Measurements from ENCODE around the gene MORC1.
A peak's percentile ranks its signal among the peaks of the same experiment; 100 is the strongest.
"Not testable (repeated sequence)": the region's sequence is repeated elsewhere in the genome, so short reads cannot be mapped to it uniquely, and the experiment has no call there.

MORC1 gene, protein sequence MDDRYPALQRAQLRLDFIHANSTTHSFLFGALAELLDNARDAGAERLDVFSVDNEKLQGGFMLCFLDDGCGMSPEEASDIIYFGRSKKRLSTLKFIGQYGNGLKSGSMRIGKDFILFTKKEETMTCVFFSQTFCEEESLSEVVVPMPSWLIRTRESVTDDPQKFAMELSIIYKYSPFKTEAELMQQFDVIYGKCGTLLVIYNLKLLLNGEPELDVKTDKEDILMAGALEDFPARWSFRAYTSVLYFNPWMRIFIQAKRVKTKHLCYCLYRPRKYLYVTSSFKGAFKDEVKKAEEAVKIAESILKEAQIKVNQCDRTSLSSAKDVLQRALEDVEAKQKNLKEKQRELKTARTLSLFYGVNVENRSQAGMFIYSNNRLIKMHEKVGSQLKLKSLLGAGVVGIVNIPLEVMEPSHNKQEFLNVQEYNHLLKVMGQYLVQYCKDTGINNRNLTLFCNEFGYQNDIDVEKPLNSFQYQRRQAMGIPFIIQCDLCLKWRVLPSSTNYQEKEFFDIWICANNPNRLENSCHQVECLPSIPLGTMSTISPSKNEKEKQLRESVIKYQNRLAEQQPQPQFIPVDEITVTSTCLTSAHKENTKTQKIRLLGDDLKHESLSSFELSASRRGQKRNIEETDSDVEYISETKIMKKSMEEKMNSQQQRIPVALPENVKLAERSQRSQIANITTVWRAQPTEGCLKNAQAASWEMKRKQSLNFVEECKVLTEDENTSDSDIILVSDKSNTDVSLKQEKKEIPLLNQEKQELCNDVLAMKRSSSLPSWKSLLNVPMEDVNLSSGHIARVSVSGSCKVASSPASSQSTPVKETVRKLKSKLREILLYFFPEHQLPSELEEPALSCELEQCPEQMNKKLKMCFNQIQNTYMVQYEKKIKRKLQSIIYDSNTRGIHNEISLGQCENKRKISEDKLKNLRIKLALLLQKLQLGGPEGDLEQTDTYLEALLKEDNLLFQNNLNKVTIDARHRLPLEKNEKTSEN

DNA sequence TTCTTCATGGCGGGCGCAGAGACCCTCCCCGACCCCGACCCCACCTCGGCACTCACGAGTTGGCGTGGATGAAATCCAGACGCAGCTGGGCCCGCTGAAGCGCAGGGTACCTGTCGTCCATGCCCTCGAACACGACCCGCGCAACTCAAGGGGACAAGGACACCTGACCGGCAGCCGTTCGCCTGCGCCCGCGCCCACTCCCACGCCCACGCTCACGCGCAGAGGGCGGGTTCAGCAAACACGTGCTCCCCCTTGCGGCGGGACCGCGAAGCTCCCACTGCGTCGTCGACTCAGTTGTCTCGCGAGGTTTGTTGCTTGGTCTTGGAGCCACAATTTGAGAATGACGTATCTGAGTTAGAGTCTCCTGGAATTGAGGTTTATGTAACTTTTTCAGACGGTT is at the start of gene MORC1:
TSS of gene MORC1 (minus strand) at position 196 of the 400 bp plus-strand sequence. CDS start at position 121, 75 bp downstream.
- DNase-seq, result no peak

DNA sequence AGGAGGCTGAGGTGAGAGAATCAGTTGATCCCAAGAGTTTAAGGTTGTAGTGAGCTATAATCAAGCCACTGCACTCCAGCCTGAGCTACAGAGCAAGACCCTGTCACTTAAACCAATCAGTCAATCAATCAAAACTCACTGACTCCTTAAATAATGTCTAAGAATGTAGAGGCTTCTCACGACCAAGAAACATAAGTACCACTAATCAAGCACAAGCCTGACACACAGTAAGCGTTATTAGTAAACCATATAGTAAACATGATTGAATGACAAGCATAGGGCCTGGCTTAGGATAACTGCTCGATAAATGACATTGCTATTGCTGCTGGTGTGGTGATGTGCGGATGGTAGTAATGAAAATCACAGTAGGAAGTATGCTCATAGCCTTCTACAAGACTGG is 48.0 kb upstream of the MORC1 start:
- no peak for DNase-seq

DNA sequence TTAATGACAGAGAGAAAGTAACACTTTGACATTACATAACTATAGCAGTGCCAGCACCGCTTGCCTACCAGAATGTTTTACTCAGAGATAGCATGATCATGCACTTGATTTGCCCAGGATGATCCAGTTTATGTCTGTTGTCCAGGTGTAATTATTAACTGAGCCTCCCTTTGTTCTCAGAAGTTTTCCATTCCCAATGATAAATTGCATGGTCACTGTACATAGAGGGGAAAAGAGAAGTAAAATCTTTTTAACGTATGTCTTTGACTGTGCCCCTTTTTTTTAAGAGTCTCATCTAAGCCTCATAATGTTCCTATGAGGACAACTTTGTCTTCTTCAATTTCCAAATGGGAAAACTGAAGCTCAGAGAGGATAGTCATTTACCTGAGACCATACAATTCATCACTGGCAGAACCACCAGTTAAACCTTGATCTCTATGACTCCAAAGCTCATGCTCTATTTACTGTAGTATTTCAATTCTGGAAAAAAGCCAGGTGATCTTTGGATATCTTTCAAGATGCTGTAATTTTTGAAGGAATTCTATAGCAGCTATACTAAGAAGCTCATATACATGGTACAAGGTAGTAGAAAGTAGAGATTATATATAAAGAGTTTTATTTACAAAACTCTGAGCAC is 43.7 kb upstream of the MORC1 start:
- no peak for DNase-seq

DNA sequence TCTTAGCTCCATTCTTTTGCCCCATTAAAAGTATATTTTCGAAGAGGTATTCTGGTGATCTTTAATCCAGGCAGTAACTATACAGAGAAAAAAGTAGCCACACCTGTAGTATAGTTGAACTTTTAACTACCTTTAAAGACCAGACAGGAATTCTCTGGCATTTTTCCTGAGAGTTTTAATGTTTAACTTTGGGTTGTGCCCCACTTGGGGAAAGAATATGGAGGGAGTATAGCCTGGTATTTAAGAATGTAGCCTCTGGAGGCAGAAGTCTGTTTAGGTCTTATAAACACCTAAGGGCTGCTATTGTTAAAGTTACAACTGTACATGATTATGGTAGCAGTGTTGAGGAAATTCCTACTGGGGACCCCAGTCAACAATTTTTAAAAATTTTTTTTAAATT is 37.9 kb upstream of the MORC1 start:
- no peak for DNase-seq

DNA sequence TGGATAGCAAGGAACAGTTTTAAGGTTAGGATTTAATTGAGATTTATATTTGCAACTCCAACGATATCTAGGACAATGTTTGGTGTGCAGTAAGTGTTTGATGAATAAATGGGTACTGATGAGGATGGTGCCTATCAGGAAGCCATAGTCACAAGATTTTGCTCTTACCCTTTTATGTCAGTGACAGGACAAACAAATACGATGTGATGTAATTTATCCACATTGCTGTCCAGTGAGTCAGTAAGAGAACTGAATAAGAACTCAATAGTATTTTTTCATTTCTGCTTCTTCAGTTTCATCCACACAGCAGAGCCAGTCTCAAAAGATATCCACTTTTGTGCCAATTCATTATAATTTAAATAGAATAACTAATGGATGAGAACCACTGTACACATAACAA is 37.0 kb upstream of the MORC1 start:
- no peak for DNase-seq

DNA sequence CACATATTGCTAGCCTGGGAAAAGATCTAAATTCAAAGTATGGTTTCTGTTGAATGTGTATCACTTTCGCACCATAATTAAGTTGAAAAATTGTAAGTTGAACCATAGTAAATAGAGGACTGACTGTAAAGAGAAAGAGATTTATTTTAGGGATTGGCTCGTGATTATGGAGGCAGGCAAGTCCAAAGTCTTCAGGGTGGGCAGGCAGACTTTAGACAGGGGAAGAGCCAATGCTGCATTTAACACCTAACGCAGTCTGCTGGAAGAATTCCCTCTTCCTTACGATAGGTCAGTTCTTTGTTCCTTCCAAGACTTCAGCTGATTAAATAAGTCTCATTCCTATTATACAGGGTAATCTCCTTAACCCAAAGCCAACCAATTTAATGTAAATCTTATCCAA is 34.4 kb upstream of the MORC1 start:
- no peak for DNase-seq

DNA sequence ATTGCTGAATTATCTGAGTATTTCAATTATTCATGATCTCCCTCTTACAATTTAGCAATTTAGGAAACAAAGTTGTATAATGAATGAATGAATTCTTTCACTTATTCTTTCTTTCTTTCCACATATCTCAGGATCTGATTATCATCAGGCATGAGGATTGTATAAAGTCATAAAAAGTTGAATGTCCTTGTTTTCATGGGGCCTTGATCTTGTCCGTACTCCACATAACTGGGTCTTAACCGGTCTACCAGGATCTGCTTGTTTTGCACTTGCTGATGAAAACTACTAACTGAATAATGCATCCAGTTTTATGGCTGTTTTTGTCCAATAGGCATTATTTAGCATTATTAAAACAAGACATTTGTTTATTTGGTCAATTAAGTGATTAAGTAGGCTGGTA is 31.1 kb upstream of the MORC1 start:
- no peak for DNase-seq

DNA sequence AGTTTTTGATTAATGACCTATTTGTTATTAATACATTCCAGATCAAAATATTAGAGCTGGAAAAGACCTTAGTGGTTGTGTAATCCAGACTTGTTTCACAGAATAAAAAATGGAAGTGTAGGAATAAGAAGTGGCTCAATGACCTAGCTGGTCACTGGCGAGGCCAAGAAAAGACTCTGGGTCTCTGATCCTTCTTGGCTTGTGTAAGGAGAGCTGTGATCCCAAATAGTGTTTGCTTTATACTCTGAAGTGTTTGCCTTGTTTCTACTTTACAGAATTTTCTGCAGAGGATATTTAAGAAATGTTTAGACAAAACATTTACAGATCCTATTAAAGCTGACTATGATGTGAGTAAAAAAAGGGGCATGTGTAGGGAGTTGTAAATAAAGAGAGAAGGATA is 25.7 kb upstream of the MORC1 start:
- DNase-seq, result no peak

DNA sequence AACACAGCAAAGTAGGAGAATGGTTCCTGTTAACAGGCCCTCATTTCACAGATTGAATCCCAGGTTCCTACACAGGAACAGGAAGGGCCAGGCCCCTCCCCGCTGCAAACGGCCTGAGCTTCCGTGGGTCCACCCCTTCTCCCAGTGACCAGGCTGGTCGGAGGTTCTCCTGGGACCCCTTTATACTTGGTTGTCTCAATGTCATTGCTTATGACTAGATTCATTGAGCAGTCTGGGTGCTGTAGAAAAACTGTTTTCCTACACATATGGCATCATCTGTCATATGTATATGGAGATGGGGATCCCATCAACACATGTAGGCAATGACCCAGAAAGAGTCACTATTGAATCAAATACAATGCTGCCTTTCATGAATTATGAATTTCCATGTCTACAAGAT is 22.4 kb upstream of the MORC1 start:
- no peak for DNase-seq

DNA sequence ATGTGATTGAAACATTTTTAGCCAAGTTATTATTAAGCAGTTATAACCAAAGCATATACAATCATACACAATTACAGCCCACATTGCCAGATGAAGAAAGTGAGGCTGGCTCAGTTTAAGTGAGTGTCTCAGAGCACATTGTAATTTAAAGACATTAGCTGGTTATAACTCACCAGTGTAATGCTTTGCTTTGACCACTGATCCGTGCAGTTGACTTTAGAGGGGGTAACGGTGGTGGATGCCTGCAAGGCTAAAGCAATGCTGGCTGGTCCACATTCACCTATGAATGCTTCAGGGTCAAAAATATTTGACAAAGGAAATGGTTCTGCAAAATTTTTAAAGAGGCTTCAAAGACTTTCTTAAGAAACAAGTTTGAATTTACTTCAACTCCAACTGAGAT is 19.8 kb upstream of the MORC1 start:
- DNase-seq, result peak in 1 of 2 experiments; percentile 1

DNA sequence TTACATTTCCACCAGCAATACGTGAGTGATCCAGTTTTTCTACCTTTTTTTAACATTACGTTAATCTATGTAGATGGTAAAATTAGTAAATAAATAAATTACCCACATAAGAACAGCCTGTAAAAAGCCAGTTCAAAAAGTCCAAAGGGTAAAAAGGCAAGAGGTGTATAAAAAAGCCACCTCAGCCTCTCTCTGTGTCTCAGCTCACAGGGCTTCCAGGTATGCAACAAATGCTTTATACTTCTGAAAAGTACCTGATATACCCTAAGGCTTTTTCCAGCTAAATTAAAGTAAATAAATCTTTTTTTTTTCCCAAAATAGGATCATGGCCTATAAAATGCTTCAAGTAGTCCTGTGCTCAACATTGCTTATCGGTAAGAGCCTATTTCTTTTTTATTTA is 18.6 kb upstream of the MORC1 start, which contains the start of gene C3orf85:
TSS of gene C3orf85 (plus strand) at position 197 of the 400 bp plus-strand sequence. CDS start at position 326, 129 bp downstream.
- no peak for DNase-seq

DNA sequence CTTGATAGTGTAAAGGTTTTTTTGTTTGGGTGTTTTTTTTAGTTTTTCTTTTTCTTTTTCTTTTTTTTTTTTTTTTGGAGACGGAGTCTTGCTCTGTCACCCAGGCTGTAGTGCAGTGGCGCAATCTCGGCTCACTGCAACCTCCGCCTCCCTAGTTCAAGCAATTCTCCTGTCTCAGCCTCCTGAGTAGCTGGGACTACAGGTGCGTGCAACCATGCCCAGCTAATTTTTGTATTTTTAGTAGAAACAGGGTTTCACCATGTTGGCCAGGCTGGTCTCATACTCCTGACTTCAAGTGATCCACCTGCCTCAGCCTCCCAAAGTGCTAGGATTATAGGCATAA is 15.5 kb upstream of the MORC1 start:
- DNase-seq, result not testable (repeated sequence)

DNA sequence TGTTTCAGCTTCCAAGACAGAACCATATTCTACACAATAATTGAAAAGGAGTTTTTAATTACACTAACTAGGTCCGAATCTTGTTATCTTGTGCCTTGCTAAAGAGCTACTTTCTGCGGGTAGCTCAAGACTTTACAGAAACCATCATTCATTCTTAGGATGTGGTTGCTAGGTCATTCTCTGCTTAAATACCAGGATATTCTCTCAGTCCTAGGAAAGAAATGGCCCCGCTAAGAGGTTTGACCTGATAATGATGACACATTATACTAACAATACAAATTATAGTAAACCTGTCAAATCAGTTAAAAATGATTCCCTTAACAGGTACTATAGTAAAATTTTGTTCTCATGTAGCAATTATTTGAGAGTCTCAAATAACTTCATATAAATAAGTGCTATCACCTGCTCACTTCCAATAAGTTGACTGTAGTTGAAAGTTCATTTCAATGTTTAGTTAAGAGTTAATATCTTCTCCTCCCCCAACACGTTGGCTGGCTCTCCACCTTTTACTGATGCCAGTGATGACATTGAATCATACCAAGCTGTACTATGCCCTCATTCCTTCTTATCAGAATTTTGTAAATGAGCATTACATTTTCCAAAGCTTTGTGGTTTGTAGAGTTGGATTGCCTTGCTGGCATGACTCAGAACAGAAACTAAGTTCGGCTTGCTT is 15.0 kb upstream of the MORC1 start:
- DNase-seq, result no peak

DNA sequence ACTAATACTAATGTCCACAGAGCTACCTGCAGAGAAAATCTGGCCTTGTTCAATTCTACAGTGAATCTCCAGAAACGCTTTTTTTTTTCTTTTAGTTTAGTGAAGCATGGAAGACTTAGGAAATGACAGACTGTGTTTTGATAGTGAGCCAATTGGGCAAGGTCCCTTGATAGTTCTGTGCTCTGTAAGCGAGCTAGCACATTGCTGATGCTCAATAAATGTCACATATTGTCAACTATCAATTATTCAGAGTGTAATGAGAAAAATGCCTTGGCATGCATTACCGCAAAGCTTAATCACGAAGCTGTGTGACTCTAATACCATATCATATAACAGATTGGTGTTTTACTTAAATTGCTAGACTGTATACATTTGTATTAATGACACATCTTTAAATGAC is 13.3 kb upstream of the MORC1 start:
- no peak for DNase-seq

DNA sequence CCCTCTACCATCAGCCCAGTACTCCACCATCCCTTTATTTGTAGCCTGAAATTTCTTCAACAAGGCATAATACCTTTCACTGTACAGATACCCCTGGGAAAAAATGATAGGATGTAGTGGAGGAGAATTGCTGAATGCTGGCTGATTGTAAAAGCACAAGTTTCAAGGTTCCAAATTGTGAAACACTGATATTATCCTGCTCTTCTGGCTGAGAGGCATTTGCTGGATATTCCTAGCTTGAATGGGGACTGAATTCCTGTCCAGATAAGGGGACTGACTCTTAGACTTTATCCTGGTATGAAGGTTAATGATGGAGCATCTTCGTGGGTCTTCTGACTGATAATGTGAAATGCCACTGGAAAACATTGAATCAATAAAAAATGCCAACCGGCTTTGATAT is 9.6 kb upstream of the MORC1 start:
- DNase-seq, result no peak

DNA sequence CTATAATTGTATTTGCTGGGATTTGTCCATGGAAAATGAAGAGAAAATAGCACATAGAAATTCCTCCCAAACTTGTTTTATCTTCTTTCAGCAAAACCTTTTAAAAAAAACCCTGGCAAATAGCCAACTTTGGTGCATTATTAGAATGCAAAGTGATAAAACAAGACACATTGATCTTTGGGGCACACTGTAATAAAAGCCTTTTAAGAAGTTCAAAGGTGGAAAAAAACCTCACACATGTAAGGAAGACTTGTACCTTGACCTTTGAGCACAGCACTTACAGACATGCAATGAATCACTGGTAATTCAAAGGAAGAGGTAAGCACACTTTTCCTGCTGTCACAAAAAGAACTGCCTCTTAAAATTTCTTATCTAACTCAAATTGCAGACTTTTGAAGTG is 8.0 kb upstream of the MORC1 start:
- DNase-seq, result no peak

DNA sequence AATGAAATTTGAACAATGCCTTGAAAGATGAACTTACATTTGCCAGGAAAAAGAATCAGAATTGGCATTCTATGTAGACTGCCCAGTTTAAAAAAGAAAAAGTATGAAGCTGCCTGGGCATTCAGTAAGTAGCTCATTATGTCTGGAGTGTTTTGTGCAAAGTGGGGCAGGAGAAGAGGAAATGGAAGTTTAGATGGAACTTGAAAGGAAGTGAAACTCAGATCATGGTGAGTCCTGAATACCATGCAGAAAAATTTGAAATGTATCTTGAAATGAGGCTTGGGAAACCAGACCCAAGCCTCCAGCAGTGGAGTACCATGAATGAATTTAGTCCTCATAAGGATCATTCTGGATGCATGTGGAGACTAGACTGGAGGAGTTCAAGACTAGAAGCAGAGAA is 4.8 kb upstream of the MORC1 start:
- no peak for DNase-seq

DNA sequence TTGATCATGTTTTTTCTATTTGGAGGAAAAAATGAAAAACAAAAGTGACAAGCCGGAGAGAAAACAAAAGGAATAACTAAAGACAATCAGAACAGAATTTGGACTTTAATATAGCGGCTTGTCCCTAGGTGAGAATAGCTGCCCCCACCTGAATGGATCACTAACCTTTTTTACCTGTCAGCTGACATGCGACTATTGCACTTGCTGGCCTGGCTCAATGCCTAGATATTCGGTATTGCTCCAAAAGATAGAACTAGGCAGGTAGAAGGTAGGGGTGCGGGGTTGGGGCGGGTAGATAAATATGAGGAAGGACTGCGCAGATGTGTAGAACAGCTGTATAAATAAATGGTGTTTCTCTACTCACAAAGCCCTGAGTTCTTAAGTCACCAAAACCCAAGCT is 650 bp upstream of the MORC1 start:
- DNase-seq, result no peak

DNA sequence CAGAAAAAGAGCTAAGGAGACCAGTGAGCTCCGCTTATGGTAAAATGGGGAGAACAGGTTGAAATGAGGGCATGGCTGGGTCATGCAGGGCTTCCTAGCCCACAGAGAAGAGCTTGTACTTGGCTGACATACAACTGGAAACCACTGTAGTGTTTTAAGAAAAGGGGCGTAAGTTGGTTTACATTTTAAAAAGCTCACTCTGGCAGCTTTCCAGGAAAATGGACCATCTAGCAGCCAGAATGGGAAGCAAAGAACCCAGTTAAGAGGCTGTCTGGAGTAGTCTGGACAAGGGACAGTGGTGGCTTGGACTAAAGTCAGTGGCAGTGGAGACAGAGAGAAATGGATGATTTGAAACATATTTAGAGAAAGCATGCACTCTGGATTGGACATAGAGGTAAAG is 1.9 kb downstream of the MORC1 start:
- no peak for DNase-seq

DNA sequence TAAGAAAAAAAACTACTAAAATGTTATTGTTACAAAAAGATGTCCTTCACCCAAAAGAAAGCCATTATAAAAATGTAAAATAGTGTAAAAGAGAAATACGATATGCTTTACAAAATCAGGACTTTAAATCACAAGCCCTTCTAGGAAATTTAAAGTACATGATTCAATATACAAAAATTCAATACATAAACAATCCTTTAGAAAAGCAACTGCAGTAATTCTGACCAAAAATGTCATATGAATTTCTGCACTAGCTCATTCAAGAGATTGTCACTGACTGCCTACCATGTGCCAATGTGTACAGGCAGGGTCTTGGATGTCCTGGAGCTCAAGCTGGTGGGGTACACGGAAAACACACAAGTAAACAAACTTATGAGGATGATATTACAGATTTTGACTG is 2.5 kb downstream of the MORC1 start:
- DNase-seq, result no peak

DNA sequence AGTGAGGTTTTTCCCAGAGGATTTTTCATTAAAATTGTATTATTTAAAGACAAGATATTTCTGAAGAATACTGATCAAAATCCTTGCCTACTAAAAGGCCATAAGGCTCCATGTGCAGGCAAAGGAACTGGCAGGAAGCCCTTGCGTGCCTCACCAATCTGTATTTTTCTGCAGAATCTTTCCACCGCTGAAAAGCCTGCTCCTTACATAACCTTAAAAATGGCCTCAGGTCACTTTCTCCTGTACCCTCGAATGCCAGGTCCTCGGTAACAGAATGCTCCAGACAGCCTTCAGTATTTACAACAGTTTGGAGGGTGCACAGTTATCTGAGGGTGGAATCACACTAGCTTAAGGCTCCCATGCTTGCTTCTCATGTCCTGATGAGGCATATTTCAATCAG is 3.2 kb downstream of the MORC1 start:
- no peak for DNase-seq

DNA sequence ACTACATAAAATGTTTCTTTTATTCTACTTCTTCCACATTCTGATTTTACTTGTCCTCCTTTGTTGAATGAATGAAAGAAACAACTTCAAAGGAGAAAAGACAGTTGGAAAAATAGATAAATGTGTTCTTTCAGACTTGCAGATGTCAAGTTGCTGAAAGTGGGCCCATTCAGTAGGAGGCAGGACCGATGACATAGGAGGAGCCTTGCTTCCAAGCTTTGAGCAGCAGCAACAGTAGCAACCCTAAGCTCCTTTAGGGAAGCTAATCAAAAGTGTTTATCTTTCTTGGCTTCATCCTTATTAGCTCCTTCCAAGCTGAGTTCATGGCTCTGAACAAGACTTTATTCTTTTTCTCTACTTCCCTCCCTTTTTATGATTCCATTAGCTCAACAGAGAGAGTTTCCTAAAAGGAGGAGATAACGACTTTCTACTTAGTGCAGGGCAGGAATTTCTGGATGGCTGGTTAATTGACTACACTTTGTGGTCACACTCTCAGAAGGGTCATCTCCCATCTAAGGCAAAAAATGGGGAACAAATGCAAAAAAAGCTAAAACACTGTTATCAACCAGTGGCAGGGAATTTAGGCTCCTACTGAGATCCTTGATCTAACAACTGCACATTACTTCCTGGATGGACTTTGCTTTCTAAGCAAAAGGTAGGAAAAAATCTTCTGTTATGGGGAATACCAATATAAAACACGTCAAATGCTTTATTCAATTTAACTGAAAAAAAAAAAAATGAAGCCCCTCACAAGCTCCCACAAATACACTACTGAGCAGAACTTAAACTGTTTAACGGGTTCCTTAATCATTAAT is 4.8 kb downstream of the MORC1 start:
- DNase-seq, result no peak
